Spleen (tissue), 11 donors: Measurements from ENCODE around the gene ADARB2. TPM values are rescaled to one million over a fixed set of nuclear protein-coding genes. Genes with fewer than 3 reads are reported as not detected.
A peak's percentile ranks its signal among the peaks of the same experiment; 100 is the strongest.

Experiments
- DNase-seq: peaks from one replicate; pipeline ENCODE4 v3.0.0-alpha.2; 2020
- H3K27ac ChIP-seq, 8 donors: fragments of 200-600 bp; sonication (generic) in 7 of 8; 1 replicate in 4 of 8; 2 replicates in 4 of 8; pipeline versions ENCODE4 v1.5.0 to v1.8.0; 2016 to 2021; ENCODE audit warnings: inconsistent platforms in 4 of 8, mild to moderate bottlenecking in 4 of 8, moderate library complexity in 1 of 8
- H3K27me3 ChIP-seq, 7 donors: fragments of 200-600 bp; sonication (generic) in 6 of 7; replicated peaks in 1 of 7; 1 replicate in 4 of 7; 2 replicates in 3 of 7; pipeline versions ENCODE4 v1.5.0 to v1.8.0; 2016 to 2021; ENCODE audit warnings: inconsistent platforms in 3 of 7, mild to moderate bottlenecking in 1 of 7
- H3K36me3 ChIP-seq, 6 donors: fragments of 200-600 bp; sonication (generic) in 5 of 6; 1 replicate in 4 of 6; 2 replicates in 2 of 6; pipeline versions ENCODE4 v1.5.0 to v1.8.0; 2016 to 2021; ENCODE audit warnings: inconsistent platforms in 2 of 6
- H3K4me1 ChIP-seq, 6 donors: fragments of 200-600 bp; sonication (generic) in 5 of 6; 1 replicate in 3 of 6; 2 replicates in 3 of 6; pipeline versions ENCODE4 v1.5.0 to v1.8.0; 2016 to 2021; ENCODE audit warnings: inconsistent platforms in 3 of 6
- H3K4me3 ChIP-seq, 8 donors: fragments of 200-600 bp; sonication (generic) in 7 of 8; 1 replicate in 4 of 8; 2 replicates in 4 of 8; pipeline versions ENCODE4 v1.5.0 to v1.8.0; 2016 to 2021; ENCODE audit warnings: inconsistent platforms in 4 of 8, mild to moderate bottlenecking in 4 of 8, moderate library complexity in 2 of 8
- H3K9me3 ChIP-seq, 8 donors: fragments of 200-600 bp; sonication (generic) in 7 of 8; 1 replicate in 4 of 8; 2 replicates in 4 of 8; pipeline versions ENCODE4 v1.5.0 to v1.8.0; 2016 to 2021; ENCODE audit warnings: inconsistent platforms in 4 of 8
- POLR2A ChIP-seq, 3 donors: fragments of 450-650 bp; IDR thresholded peaks; one replicate each; pipeline ENCODE4 v1.5.1; 2017; ENCODE audit warnings: antibody characterized with exemption in 3 of 3, mild to moderate bottlenecking in 1 of 3
- POLR2AphosphoS5 ChIP-seq, 3 donors: sonication (generic); formaldehyde crosslinking; IDR thresholded peaks; one replicate each; pipeline ENCODE4 v1.5.1; 2017; ENCODE audit warnings: antibody characterized with exemption in 3 of 3
- WGBS, 5 donors: extraction: QIAGEN DNeasy Blood & Tissue Kit in 3 of 5; methylation state at CpG; one replicate each; pipeline versions ENCODE4 v1.1.5 to v1.1.7; 2013 to 2018; 5-methylcytosine and 5-hydroxymethylcytosine counted together
- intact Hi-C: fragments of 100-400 bp; cut with DNase I; formaldehyde crosslinking; loops from one replicate; pipeline ENCODE4 v1.15.0; 2023; ENCODE audit warnings: low total_unique reads
- polyA plus RNA-seq, 3 donors: library from polyadenylated mRNA; stranded (reverse); fragments of 200-250 nt; gene quantifications; one replicate each; pipeline ENCODE4 v1.2.1, GENCODE V29; 2013
- total RNA-seq, 7 donors: library from RNA; depleted of rRNA in 3 of 7; stranded (reverse); fragments of >200 nt in 3 of 7; fragmentation: NEBNext Ultra II Directional in 4 of 7; extraction: Animal tissue kit (Norgen Biotek cat#: 25700) in 4 of 7; gene quantifications; one replicate each; pipeline versions ENCODE4 v1.1.0 to v1.2.1, GENCODE V29; 2016 to 2021
- TF ChIP-seq, protein P1 (sequence below), 11 experiments: fragments of 200-600 bp in 7 of 11; fragments of 450-650 bp in 4 of 11; sonication (generic) in 4 of 11; IDR thresholded peaks in 8 of 11; conservative IDR thresholded peaks in 3 of 11; 1 replicate in 7 of 11; 2 replicates in 4 of 11; pipeline versions ENCODE4 v1.4.0 to v1.8.0; 2016 to 2021; ENCODE audit warnings: antibody characterized with exemption in 11 of 11, inconsistent platforms in 4 of 11, mild to moderate bottlenecking in 1 of 11
- donor health status: healthy with polysubstance abuse.
- donor health status: DM: no; HTN: no; CAD: no; lungs with moderate emphysema.
- donor health status: DM: no; HTN: no; CAD: no.
- donor health status: Bipolar disorder and iron deficiency.
- donor health status: healthy.
- donor health status: DM: no; HTN: no; CAD: no.
- donor health status: DM: yes; HTN: yes; CAD: no.

Gene ADARB2
- total and polyA plus RNA-seq, 10 donors, result 0.05 to 8.1 (median 0.96) TPM

DNA sequence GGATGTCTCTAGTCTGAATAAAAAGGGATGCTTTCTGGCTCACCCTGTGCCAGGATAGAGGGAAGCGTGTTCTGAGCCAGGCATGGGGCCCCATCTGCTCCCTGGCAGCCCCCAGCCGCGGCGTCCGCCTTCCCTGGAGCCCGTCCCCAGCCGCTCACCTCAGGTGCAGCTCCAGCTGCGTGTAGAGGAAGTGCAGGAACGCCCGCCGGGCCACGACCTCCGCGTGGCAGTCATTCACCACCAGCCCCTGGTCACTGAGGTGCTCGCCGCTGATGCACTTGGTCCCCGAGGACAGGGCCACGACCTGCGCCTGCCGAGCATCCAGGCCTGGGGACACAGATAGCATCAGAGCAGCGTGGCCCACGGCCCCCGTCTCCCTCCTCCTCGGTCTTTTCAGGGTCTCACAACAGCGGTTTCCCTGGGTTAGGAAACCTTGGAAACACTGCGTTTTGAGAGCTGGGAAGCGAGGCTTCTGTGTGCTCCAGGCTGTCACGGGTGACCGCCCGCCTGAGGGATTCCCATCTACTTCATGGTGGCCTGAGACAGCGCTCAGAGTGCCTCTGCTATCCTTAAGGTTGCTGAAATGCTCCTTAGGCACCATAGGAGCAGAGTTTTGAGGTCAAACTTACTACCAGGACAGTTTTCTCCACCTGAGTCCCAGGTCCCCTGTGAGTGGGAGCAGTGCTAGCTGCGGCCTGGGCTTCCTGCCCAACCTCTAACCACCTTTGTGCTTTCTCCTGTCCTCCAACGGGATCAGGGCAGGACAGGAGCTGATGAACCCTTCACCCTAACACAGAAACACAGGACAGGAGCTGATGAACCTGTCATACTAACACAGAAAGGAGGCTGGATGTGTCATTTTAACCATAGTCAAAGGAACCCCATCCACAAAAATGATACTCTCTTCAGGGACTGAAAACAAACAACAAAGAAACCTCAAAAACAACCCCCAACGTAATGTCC, 495.1 kb downstream of the ADARB2 start:
- DNase-seq, result peak; percentile 69

DNA sequence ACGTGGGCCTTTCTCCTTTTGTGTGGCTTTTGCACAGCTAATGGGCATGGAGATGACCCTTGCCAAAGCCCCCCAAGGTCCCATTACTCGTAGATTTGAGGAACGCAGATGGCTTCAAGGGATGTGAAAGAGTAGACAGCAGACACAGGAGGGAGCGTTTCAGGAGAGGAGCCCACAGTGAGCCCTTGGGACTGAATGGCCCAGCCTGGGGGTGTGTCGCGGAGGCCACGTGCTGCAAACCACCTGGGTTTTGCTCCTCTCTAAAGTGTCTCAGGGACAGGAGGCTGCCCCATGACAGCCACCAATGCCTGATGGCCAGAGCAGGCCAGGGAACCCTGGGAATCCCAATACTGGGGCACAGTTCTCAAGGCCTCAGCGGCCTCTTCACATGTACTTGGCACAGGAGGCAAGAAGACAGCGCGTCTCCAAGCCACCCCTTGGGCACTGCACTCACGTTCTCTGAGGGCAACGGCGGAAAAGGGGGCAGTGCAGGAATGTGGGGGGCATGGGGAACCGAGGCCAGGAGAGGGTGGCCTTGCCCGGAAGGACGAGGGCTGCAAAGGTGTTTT, 495.9 kb downstream of the ADARB2 start:
- Histone ChIP-seq H3K36me3 (no peaks in the 10 kb centered on the region), H3K4me3 (no peak overlapping the region), H3K27me3 (peaks cover 0 to 41% (median 23%) of the 10 kb centered on the region in 7 donors), H3K27ac (no peak overlapping the region), H3K4me1 (peaks cover 0 to 24% (median 5%) of the 10 kb centered on the region in 6 donors), H3K9me3 (no peaks in the 10 kb centered on the region)
- DNase-seq, result peak; percentile 46
- intact Hi-C loops, result no loop called here
- 85 to 91% (median 87%) methylated on average over 16 of the region's 16 CpGs for WGBS, 5 donors
- TF ChIP-seq POLR2A (IDR thresholded peaks at IDR 0.05) (no peak), POLR2AphosphoS5 (IDR thresholded peaks at IDR 0.05) (no peak)
- TF ChIP-seq, protein P1, sequence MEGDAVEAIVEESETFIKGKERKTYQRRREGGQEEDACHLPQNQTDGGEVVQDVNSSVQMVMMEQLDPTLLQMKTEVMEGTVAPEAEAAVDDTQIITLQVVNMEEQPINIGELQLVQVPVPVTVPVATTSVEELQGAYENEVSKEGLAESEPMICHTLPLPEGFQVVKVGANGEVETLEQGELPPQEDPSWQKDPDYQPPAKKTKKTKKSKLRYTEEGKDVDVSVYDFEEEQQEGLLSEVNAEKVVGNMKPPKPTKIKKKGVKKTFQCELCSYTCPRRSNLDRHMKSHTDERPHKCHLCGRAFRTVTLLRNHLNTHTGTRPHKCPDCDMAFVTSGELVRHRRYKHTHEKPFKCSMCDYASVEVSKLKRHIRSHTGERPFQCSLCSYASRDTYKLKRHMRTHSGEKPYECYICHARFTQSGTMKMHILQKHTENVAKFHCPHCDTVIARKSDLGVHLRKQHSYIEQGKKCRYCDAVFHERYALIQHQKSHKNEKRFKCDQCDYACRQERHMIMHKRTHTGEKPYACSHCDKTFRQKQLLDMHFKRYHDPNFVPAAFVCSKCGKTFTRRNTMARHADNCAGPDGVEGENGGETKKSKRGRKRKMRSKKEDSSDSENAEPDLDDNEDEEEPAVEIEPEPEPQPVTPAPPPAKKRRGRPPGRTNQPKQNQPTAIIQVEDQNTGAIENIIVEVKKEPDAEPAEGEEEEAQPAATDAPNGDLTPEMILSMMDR (IDR thresholded peaks at IDR 0.05 in 8 of 11, conservative IDR thresholded peaks at IDR 0.05 in 3 of 11), result no peak

More for the DNA sequence above, 495.1 kb downstream of the ADARB2 start:
- Histone ChIP-seq H3K4me3 (no peak overlapping the region), H3K27me3 (peaks cover 0 to 43% (median 23%) of the 10 kb centered on the region in 7 donors), H3K4me1 (peaks cover 0 to 24% (median 5%) of the 10 kb centered on the region in 6 donors), H3K36me3 (no peaks in the 10 kb centered on the region), H3K27ac (no peak overlapping the region), H3K9me3 (no peaks in the 10 kb centered on the region)
- intact Hi-C loops, result no loop called here
- 87 to 91% (median 89%) methylated on average over 22 to 34 of the region's 34 CpGs for WGBS, 5 donors
- TF ChIP-seq, protein P1 (IDR thresholded peaks at IDR 0.05 in 8 of 11, conservative IDR thresholded peaks at IDR 0.05 in 3 of 11), result no peak
- no peak for TF ChIP-seq POLR2A (IDR thresholded peaks at IDR 0.05)
- no peak for TF ChIP-seq POLR2AphosphoS5 (IDR thresholded peaks at IDR 0.05)

DNA sequence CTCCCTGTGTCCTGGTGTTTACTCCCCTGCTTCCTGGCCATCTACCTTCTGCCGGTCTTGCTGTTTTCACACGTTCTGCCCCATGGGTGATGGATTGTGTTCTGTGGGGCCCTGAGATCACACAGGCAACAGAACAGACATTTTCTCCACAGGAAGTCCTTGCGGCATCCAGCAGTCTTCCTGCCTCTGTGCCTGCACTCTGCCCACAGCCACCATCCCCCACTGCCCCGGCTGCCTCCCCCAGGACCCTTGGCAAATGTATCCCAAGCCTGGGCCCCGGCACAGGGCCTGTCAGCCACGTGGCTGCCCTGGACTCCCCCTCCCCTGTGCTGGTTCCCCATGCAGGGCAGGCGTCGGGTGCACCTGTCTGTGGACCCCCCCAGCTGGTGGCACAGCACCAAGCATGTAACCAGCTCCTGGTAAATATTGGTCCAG, 497.0 kb downstream of the ADARB2 start:
- peak overlapping the region in 4 of 8 donors; percentile 12 to 71 (median 60) for H3K27ac ChIP-seq
- peak; percentile 83 for DNase-seq
- TF ChIP-seq POLR2A (IDR thresholded peaks at IDR 0.05) (no peak), POLR2AphosphoS5 (IDR thresholded peaks at IDR 0.05) (peak; percentile 23 to 53 (median 46))
- TF ChIP-seq, protein P1 (IDR thresholded peaks at IDR 0.05 in 8 of 11, conservative IDR thresholded peaks at IDR 0.05 in 3 of 11), result no peak
- 2 to 6% (median 4%) methylated on average over 5 to 8 of the region's 8 CpGs for WGBS, 5 donors
- no peaks in the 10 kb centered on the region for H3K36me3 ChIP-seq
- no peaks in the 10 kb centered on the region for H3K9me3 ChIP-seq
- H3K4me1 ChIP-seq, result peaks cover 0 to 24% (median 5%) of the 10 kb centered on the region in 6 donors
- peak overlapping the region in 3 of 8 donors; percentile 23 to 51 (median 28) for H3K4me3 ChIP-seq
- peaks cover 0 to 41% (median 23%) of the 10 kb centered on the region in 7 donors for H3K27me3 ChIP-seq
- intact Hi-C loops, result no loop called here
